ENCODE data around the gene DEPDC4.
"Not testable (repeated sequence)": the region's sequence is repeated elsewhere in the genome, so short reads cannot be mapped to it uniquely, and the experiment has no call there.

DNA sequence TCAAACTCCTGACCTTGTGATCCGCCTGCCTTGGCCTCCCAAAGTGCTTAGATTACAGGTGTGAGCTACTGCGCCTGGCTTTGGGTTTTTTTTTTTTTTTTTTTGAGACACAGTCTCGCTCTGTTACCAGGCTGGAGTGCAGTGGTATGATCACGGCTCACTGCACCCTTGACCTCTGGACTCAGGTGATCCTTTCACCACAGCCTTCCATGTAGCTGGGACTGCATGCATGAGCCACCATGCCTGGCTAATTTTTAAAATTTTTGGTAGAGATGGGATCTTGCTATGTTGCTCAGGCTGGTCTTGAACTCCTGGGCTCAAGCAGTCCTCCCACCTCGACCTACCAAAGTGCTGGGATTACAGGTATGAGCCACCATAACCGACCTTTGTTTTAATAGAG is 44.7 kb downstream of the DEPDC4 start:
- TF ChIP-seq, protein P1, sequence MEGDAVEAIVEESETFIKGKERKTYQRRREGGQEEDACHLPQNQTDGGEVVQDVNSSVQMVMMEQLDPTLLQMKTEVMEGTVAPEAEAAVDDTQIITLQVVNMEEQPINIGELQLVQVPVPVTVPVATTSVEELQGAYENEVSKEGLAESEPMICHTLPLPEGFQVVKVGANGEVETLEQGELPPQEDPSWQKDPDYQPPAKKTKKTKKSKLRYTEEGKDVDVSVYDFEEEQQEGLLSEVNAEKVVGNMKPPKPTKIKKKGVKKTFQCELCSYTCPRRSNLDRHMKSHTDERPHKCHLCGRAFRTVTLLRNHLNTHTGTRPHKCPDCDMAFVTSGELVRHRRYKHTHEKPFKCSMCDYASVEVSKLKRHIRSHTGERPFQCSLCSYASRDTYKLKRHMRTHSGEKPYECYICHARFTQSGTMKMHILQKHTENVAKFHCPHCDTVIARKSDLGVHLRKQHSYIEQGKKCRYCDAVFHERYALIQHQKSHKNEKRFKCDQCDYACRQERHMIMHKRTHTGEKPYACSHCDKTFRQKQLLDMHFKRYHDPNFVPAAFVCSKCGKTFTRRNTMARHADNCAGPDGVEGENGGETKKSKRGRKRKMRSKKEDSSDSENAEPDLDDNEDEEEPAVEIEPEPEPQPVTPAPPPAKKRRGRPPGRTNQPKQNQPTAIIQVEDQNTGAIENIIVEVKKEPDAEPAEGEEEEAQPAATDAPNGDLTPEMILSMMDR (IDR thresholded peaks at IDR 0.05; ENCODE audit: low read length) = not testable (repeated sequence)
- TF ChIP-seq EZH2phosphoT487 (IDR thresholded peaks at IDR 0.05; ENCODE audit: low read length) = not testable (repeated sequence)

Measured in MM.1S (cell line).